H1 (cell line): Measurements from ENCODE around the gene ARFGEF3. TPM values are rescaled to one million over a fixed set of nuclear protein-coding genes. Genes with fewer than 3 reads are reported as not detected.

Experiments
- CTCF ChIA-PET: fragments of 300-600 bp; sonication (Branson Sonifier 250); formaldehyde crosslinking; loops from one replicate; lab custom pipeline; 2021; ENCODE audit not compliant: partially characterized antibody; lab: Charles Lee
- POLR2A ChIA-PET: fragments of 300-600 bp; sonication (Branson Sonifier 250); formaldehyde crosslinking; loops from one replicate; lab custom pipeline; 2021; ENCODE audit warnings: inconsistent platforms; ENCODE audit not compliant: partially characterized antibody; lab: Charles Lee
- DNase-seq, 2 experiments: peaks; one replicate each; pipeline versions ENCODE4 v3.0.0 to v3.0.0-alpha.2; 2010 to 2022; ENCODE audit warnings: low spot score in 2 of 2, low read depth in 1 of 2, mixed read lengths in 1 of 2
- FAIRE-seq: peaks from 2 replicates; lab custom pipeline; 2011; peaks lifted over from hg19 to GRCh38; lab: Jason Lieb, UNC
- H2AFZ ChIP-seq: 2 replicates; pipeline ENCODE4 v1.8.1; 2012; ENCODE audit warnings: low read length, inconsistent platforms
- H2AK5ac ChIP-seq: 2 replicates; pipeline ENCODE4 v1.6.1; 2013; ENCODE audit warnings: low read depth, low read length
- H2BK120ac ChIP-seq: replicated peaks from 2 replicates; pipeline ENCODE3; 2013; ENCODE audit warnings: low read depth, low read length, inconsistent platforms
- H2BK12ac ChIP-seq: 2 replicates; pipeline ENCODE4 v1.6.1; 2013; ENCODE audit warnings: low read depth, low read length
- H2BK15ac ChIP-seq: 2 replicates; pipeline ENCODE4 v1.6.1; 2013; ENCODE audit warnings: low read length
- H2BK20ac ChIP-seq: 2 replicates; pipeline ENCODE4 v1.6.1; 2013; ENCODE audit warnings: low read length
- H2BK5ac ChIP-seq: 2 replicates; pipeline ENCODE4 v1.6.1; 2013; ENCODE audit warnings: low read depth, low read length
- H3K14ac ChIP-seq: 2 replicates; pipeline ENCODE4 v1.6.1; 2013; ENCODE audit warnings: inconsistent platforms; ENCODE audit not compliant: insufficient read length
- H3K18ac ChIP-seq: 2 replicates; pipeline ENCODE4 v1.6.1; 2013; ENCODE audit warnings: low read length; ENCODE audit errors: extremely low read depth
- H3K23ac ChIP-seq: 2 replicates; pipeline ENCODE4 v1.6.1; 2013; ENCODE audit warnings: inconsistent platforms; ENCODE audit not compliant: insufficient read length
- H3K23me2 ChIP-seq: 2 replicates; pipeline ENCODE4 v1.6.1; 2013; ENCODE audit warnings: low read depth, low read length
- H3K27ac ChIP-seq: 2 replicates; pipeline ENCODE4 v1.6.1; 2011; ENCODE audit warnings: low read depth, low read length, inconsistent platforms
- H3K27me3 ChIP-seq, 4 experiments: replicated peaks in 1 of 4; 1 replicate in 1 of 4; 2 replicates in 3 of 4; pipeline versions ENCODE4 v1.6.1 to v1.8.1; 2011 to 2013; ENCODE audit warnings: low read length in 3 of 4, mild to moderate bottlenecking in 3 of 4, inconsistent platforms in 2 of 4, mixed read lengths in 2 of 4, moderate library complexity in 1 of 4; ENCODE audit not compliant: control insufficient read depth in 3 of 4, insufficient read depth in 3 of 4; ENCODE audit errors: extremely low read depth in 1 of 4
- H3K36me3 ChIP-seq, 4 experiments: 2 replicates each; pipeline versions ENCODE4 v1.6.1 to v1.8.1; 2011 to 2013; ENCODE audit warnings: mild to moderate bottlenecking in 4 of 4, low read length in 3 of 4, moderate library complexity in 2 of 4, control low read depth in 1 of 4, inconsistent platforms in 1 of 4; ENCODE audit not compliant: insufficient read depth in 4 of 4, control insufficient read depth in 2 of 4
- H3K4ac ChIP-seq: replicated peaks from 2 replicates; pipeline ENCODE3; 2013; ENCODE audit warnings: low read length, low read depth, mixed read lengths, inconsistent platforms; ENCODE audit not compliant: insufficient read length
- H3K4me1 ChIP-seq, 4 experiments: replicated peaks in 1 of 4; 1 replicate in 1 of 4; 2 replicates in 3 of 4; pipeline versions ENCODE4 v1.6.1 to v1.8.1; 2011 to 2013; ENCODE audit warnings: low read length in 3 of 4, inconsistent platforms in 2 of 4, mixed read lengths in 1 of 4; ENCODE audit not compliant: insufficient read depth in 4 of 4, control insufficient read depth in 3 of 4
- H3K4me2 ChIP-seq, 2 experiments: 2 replicates each; pipeline versions ENCODE4 v1.6.1 to v1.8.1; 2011 to 2013; ENCODE audit warnings: low read depth in 2 of 2, low read length in 2 of 2, control low read depth in 1 of 2, inconsistent platforms in 1 of 2, mild to moderate bottlenecking in 1 of 2; ENCODE audit not compliant: insufficient read depth in 1 of 2
- H3K4me3 ChIP-seq, 4 experiments: fragments of 200-600, 300-600 bp in 1 of 4; sonication (generic), shearing (Covaris generic), sonication (Bioruptor Twin) in 1 of 4; 2 replicates each; pipeline versions ENCODE4 v1.5.1 to v1.8.1; 2011 to 2016; ENCODE audit warnings: low read length in 4 of 4, low read depth in 3 of 4, control low read depth in 2 of 4, inconsistent platforms in 2 of 4, mild to moderate bottlenecking in 2 of 4, mixed read lengths in 1 of 4, moderate library complexity in 1 of 4; ENCODE audit not compliant: insufficient read depth in 2 of 4; ENCODE audit errors: extremely low read depth in 1 of 4
- H3K56ac ChIP-seq: replicated peaks from 2 replicates; pipeline ENCODE3; 2013; ENCODE audit warnings: low read depth, mild to moderate bottlenecking, mixed read lengths, low read length, inconsistent platforms; ENCODE audit not compliant: insufficient read length
- H3K79me1 ChIP-seq: 2 replicates; pipeline ENCODE4 v1.6.1; 2013; ENCODE audit warnings: low read depth, low read length, control low read depth
- H3K79me2 ChIP-seq, 2 experiments: 2 replicates each; pipeline versions ENCODE4 v1.6.1 to v1.8.1; 2012 to 2013; ENCODE audit warnings: low read length in 2 of 2, mild to moderate bottlenecking in 2 of 2, inconsistent platforms in 1 of 2; ENCODE audit not compliant: insufficient read depth in 2 of 2, control insufficient read depth in 1 of 2
- H3K9ac ChIP-seq, 4 experiments: replicated peaks in 1 of 4; 1 replicate in 1 of 4; 2 replicates in 3 of 4; pipeline versions ENCODE4 v1.6.1 to v1.8.1; 2011 to 2013; ENCODE audit warnings: low read depth in 3 of 4, low read length in 3 of 4, control low read depth in 2 of 4, mild to moderate bottlenecking in 2 of 4, moderate library complexity in 2 of 4, inconsistent platforms in 1 of 4; ENCODE audit errors: extremely low read depth in 1 of 4
- H3K9me3 ChIP-seq, 2 experiments: 2 replicates each; pipeline versions ENCODE4 v1.6.1 to v1.8.1; 2012 to 2013; ENCODE audit warnings: mild to moderate bottlenecking in 2 of 2, moderate library complexity in 2 of 2, control low read depth in 1 of 2, inconsistent platforms in 1 of 2, low read depth in 1 of 2, low read length in 1 of 2, mixed read lengths in 1 of 2; ENCODE audit not compliant: insufficient read depth in 2 of 2
- H4K20me1 ChIP-seq, 2 experiments: replicated peaks in 1 of 2; 2 replicates each; pipeline versions ENCODE3 to v1.8.1; 2011 to 2013; ENCODE audit warnings: inconsistent platforms in 2 of 2, low read length in 2 of 2, mild to moderate bottlenecking in 1 of 2; ENCODE audit not compliant: insufficient read depth in 2 of 2, control insufficient read depth in 1 of 2
- H4K5ac ChIP-seq: 2 replicates; pipeline ENCODE4 v1.6.1; 2013; ENCODE audit warnings: low read length, low read depth, mixed read lengths, inconsistent platforms; ENCODE audit not compliant: insufficient read length
- H4K8ac ChIP-seq: 2 replicates; pipeline ENCODE4 v1.8.0; 2013; ENCODE audit warnings: mild to moderate bottlenecking, moderate library complexity, low read length, inconsistent platforms; ENCODE audit not compliant: insufficient read depth; ENCODE audit errors: extremely low read depth
- H4K91ac ChIP-seq: replicated peaks from 2 replicates; pipeline ENCODE3; 2013; ENCODE audit warnings: low read length, mixed read lengths, inconsistent platforms; ENCODE audit not compliant: insufficient read length
- BCL11A ChIP-seq, 2 experiments: IDR thresholded peaks; one replicate each; pipeline ENCODE4 v1.6.1; 2011; ENCODE audit warnings: low read depth in 2 of 2, low read length in 2 of 2, mild to moderate bottlenecking in 2 of 2
- CREB1 ChIP-seq: IDR thresholded peaks from 2 replicates; pipeline ENCODE4 v1.6.1; 2012; ENCODE audit warnings: inconsistent platforms
- CTBP2 ChIP-seq: IDR thresholded peaks from 2 replicates; pipeline ENCODE4 v1.7.0; 2011; ENCODE audit warnings: borderline replicate concordance, mild to moderate bottlenecking, moderate library complexity, mixed read lengths, low read length; ENCODE audit not compliant: insufficient read depth, insufficient read length
- GTF2F1 ChIP-seq: IDR thresholded peaks from 2 replicates; pipeline ENCODE4 v1.6.1; 2012; ENCODE audit warnings: low read depth, low read length, improper control_type of control experiment, borderline replicate concordance
- ZNF274 ChIP-seq: IDR thresholded peaks from 2 replicates; pipeline ENCODE4 v1.7.0; 2012; ENCODE audit warnings: low read length, borderline replicate concordance; ENCODE audit errors: extremely low read depth
- WGBS, 2 experiments: shearing (Covaris generic) in 1 of 2; methylation state at CpG; one replicate each; pipeline versions ENCODE4 v1.1.6 to v1.1.7; 2013 to 2015; ENCODE audit warnings: low lambda C conversion rate in 2 of 2, mixed read lengths in 2 of 2, inconsistent platforms in 1 of 2, low coverage in 1 of 2, missing lambda C conversion rate in 1 of 2; ENCODE audit not compliant: insufficient replicate concordance in 2 of 2, insufficient coverage in 1 of 2, insufficient read length in 1 of 2; ENCODE audit errors: extremely low coverage in 1 of 2, missing lambda C conversion rate in 1 of 2; 5-methylcytosine and 5-hydroxymethylcytosine counted together
- polyA plus RNA-seq, 7 experiments: library from polyadenylated mRNA; depleted of rRNA in 3 of 7; stranded (reverse) in 5 of 7; unstranded in 2 of 7; fragments of >200 nt in 5 of 7; fragments of 200-250 nt in 2 of 7; gene quantifications; 1 replicate in 5 of 7; 2 replicates in 1 of 7; 4 replicates in 1 of 7; pipeline versions ENCODE4 v1.2.1 to v1.2.3, GENCODE V29; 2011 to 2013; ENCODE audit warnings: missing spikeins in 2 of 7, mixed read lengths in 2 of 7
- total RNA-seq: library from RNA; stranded (reverse); fragmentation: NEBNext Ultra II Directional; extraction: Animal tissue kit (Norgen Biotek cat#: 25700); gene quantifications from 2 replicates; pipeline ENCODE4 v1.2.1, GENCODE V29; 2021

The ARFGEF3 gene
- total and polyA plus RNA-seq, 2 of the 8 experiments (the other 6 are each of a cell fraction or from before 2014, with no cell fraction given), result 5.8 to 23.2 TPM

GRCh38 chr6:138307352-138307751 lies 145.6 kb downstream of the ARFGEF3 start:
- H3K79me2 ChIP-seq, result no peaks in the 10 kb centered on the region
- no peak overlapping the region for H3K4ac ChIP-seq
- H4K20me1 ChIP-seq, result no peaks in the 10 kb centered on the region
- H3K27ac ChIP-seq, result no peak overlapping the region
- ChIA-PET POLR2A (no interaction called here), CTCF (interaction anchor here (0.5 to 1.5 kb wide), 3 partner anchors 12 to 131 kb away, joined by 3 to 4 read pairs (median 4); no protein-coding TSS in a partner anchor)
- no peak overlapping the region for H2AFZ ChIP-seq
- no peak overlapping the region for H3K23ac ChIP-seq
- H3K14ac ChIP-seq, result no peak overlapping the region
- no peak overlapping the region for H2BK120ac ChIP-seq
- H3K79me1 ChIP-seq, result no peaks in the 10 kb centered on the region
- no peak overlapping the region for H2BK12ac ChIP-seq
- H2BK5ac ChIP-seq, result no peak overlapping the region
- WGBS, 2 experiments, result 58% methylated on average over 1 of the region's 1 CpG; no CpG with 5 or more reads in 1 of the 2 experiments
- no peak overlapping the region for H4K91ac ChIP-seq
- H3K23me2 ChIP-seq, result no peaks in the 10 kb centered on the region
- H3K4me2 ChIP-seq, result no peak overlapping the region
- no peak overlapping the region for H4K5ac ChIP-seq
- TF ChIP-seq CTBP2 (no peak), GTF2F1 (no peak), BCL11A (IDR thresholded peaks at IDR 0.05; ENCODE audit: low read depth in 2 of 2, low read length in 2 of 2) (no peak), ZNF274 (no peak), CREB1 (no peak)
- no peak for FAIRE-seq
- H3K9me3 ChIP-seq, result no peaks in the 10 kb centered on the region
- no peak overlapping the region for H4K8ac ChIP-seq
- no peak overlapping the region for H2AK5ac ChIP-seq
- no peak overlapping the region for H3K56ac ChIP-seq
- no peaks in the 10 kb centered on the region for H3K4me1 ChIP-seq
- no peak for DNase-seq
- H3K18ac ChIP-seq, result no peak overlapping the region
- H3K9ac ChIP-seq, result no peak overlapping the region
- H2BK20ac ChIP-seq, result no peak overlapping the region
- H3K36me3 ChIP-seq, result peaks cover 0 to 8% (median 0%) of the 10 kb centered on the region in 4 experiments; a peak in 4 of 8 replicates
- no peak overlapping the region for H2BK15ac ChIP-seq
- H3K27me3 ChIP-seq, result no peaks in the 10 kb centered on the region
- H3K4me3 ChIP-seq, result no peak overlapping the region
